Measurements from ENCODE around the gene RPAP2.
"Not testable (repeated sequence)": the region's sequence is repeated elsewhere in the genome, so short reads cannot be mapped to it uniquely, and the experiment has no call there.

The RPAP2 gene

DNA sequence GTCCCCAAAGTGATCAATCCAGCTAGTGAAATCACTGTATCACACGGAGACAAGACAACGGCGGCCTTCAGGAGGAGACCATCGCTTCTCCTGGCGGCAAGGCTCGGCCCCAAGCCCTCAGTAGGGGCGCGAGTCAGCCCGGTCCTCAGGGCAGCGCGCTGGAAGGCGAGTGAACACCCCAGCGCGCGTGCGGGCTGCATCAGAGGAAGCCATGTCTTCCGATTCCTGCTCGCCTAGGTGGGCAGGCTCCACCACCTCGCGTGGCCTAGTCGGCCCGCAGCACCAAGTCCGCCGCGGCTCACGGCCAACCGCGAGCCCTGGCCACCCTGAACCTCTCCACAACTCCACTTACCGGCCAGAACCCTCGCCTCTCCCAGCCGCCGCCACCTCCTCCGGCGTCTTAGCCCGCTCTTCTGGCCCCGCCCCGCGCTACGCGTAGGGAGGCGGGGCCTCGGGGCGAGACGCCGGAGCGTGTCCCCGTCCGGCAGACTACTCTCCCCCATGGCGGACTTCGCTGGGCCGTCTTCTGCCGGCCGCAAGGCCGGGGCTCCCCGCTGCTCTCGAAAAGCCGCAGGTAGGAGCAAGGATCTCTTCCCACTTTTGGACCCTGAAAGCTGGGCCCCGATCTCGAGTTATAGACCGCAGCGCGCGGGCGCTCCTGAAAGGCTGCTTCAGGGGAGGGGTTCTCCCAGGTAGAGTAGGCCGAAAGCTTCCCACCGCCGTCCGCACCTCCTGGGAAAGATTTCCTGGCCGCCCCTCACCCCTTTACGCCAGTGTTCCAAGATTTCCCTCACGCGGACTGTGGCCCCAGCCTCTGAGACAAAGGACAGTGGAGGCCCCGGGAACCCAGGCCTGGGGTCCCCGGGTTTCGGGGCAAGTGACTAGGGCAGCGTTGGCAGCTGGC is at the start of gene RPAP2, which contains the start of gene GLMN:
Gene RPAP2, plus strand, starts transcription at position 487 of the 904 bp plus-strand sequence. Its CDS starts 15 bp downstream, at position 502.
Gene GLMN, minus strand, starts transcription at position 415 of the 904 bp plus-strand sequence. CDS start 988 bp downstream, outside the sequence.
- H3K4me3 ChIP-seq (ENCODE audit: low read depth, low read length): peak within 1 kb of the TSS; percentile 91

DNA sequence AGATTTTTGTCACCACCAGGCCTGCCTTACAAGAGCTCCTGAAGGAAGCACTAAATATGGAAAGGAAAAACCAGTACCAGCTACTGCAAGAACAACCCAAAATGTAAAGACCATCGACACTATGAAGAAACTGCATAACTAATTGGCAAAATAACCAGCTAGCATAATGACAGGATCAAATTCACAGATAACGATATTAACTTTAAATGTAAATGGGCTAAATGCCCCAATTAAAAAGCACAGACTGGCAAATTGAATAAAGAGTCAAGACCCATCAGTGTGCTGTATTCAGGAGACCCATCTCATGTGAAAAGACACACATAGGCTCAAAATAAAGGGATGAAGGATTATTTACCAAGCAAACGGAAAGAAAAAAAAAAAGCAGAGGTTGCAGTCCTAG is 44.1 kb upstream of the RPAP2 start:
- not testable (repeated sequence) for H3K4me3 ChIP-seq (ENCODE audit: low read depth, low read length)

DNA sequence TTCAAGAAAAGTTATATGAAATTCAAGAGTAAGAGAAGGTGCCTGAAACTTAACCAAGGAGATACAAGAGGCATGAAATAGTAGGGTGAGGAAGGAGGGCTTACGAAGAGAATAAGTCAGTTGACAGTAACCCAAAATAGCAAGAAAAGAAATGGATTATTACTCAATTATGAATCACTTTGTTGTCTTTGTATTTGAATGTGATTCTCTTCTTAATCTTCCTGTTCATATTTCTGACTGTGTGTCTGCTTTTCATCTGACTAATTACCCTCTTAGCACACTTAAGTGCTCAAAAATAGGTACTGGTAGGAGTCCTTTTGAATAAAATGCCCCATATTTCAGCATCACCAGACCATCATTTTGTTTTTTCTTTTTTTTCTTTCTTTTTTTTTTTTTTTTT is 39.5 kb upstream of the RPAP2 start:
- no peak overlapping the region for H3K4me3 ChIP-seq (ENCODE audit: low read depth, low read length)

DNA sequence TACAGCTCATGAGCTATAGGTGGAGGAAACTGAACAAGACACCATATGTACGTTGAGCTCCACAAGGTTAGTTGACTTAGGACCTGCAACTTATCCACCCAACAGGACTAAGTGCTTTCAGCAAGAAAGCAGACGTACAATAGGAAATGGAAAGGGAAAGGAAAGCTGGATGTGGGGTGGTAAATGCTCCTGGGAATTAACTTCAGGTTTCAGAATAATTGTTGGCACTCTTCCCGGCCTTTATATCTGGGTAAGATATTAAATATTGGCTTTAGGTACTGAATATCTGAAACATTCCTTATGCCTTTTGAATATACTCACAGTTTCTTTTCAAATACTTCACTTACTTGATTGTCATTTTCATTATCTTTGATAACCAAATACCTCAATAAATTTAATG is 36.3 kb upstream of the RPAP2 start:
- no peak overlapping the region for H3K4me3 ChIP-seq (ENCODE audit: low read depth, low read length)

DNA sequence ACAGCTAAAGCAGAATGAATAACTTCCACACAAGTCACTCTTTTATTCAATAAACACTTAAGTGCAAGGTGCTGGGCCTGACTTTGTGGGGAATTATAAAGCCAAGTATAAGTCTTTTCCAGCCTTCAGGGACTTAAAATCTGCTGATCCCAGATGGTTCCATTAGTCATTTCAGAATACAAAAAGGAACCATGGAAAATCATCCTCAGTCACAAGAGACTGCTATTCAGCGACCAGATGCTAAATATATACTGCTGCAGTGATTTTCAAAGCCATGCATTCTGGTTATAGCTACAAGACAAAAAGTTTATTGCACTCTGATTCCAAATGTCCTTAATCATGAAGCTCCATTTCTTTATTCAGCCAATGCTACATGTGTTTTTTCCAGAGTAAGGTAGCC is 25.8 kb upstream of the RPAP2 start:
- H3K4me3 ChIP-seq (ENCODE audit: low read depth, low read length): no peak overlapping the region

DNA sequence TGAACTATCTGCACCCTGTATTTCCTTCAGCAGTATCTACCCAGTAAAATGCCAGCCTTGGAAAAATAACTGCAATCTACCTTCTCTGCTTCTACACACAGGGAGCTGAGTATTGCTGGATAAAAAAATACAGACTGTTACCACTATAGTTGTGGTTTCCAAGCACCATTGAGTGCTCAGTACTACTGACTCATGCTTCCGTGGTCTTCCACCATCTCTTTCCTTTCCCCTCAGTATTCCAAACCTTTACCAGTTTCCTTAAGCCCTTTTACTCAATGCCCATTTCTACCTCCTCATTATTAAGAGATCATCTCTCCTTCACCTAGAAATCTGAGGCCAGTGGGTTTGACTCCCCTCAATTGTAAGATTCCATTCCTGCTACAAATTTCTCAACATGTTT is 23.9 kb upstream of the RPAP2 start:
- no peak overlapping the region for H3K4me3 ChIP-seq (ENCODE audit: low read depth, low read length)

DNA sequence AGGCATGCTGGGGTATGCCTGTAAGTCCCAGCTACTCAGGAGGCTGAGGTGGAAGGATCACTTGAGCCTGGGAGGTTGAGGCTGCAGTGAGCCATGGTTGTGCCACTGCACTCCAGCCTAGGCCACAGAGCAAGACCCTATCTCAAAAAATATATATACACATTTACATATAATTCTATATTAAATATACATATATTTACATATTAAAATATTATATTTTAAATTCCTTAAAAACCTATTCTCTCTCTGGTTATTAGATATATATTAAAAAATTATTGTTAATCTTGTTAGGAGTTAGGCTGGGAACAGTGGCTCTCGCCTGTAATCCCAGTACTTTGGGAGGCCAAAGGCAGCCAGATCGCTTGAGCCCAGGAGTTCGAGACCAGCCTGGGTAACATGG is 22.8 kb upstream of the RPAP2 start:
- no peak overlapping the region for H3K4me3 ChIP-seq (ENCODE audit: low read depth, low read length)

DNA sequence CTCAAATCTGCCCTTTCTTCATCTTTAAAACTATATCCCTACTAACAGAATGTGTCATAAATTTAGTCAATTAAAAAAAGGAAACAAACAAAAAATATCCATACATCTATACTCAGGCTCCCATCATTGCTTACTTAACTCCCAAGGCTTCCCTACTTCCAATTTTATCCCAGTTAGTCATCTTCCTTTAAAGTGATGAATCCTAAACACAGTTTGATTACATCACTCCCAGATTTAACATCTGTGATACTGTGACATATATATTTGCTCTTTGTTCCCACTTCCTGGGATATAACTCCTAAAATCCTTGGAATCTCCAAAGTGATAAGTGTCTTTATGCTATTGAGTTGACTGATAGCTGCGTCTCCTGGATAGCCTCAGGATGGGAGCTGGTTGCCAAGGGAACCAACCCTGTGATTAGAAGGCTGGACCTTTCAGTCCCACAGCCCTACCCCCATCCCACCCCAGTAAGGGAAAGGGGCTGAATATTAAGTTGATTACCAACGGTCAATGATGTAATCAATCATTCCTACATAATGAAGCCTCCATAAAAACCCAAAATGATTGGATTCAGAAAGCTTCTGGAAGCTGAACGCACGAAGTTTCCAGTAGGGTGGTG is 21.6 kb upstream of the RPAP2 start:
- no peak overlapping the region for H3K4me3 ChIP-seq (ENCODE audit: low read depth, low read length)

DNA sequence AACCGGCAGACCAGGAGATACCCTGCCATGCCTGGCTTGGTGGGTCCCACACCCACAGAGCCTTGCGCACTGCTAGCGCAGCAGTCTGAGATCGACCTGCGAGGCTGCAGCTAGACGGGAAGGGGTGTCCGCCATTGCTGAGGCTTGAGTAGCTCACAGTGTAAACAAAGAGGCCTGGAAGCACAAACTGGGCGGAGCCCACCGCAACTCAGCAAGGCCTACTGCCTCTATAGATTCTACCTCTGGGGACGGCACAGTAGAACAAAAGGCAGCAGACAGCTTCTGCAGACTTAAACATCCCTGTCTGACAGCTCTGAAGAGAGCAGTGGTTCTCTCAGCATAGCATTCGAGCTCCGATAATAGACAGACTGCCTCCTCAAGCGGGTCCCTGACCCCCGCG is 19.1 kb upstream of the RPAP2 start:
- not testable (repeated sequence) for H3K4me3 ChIP-seq (ENCODE audit: low read depth, low read length)

DNA sequence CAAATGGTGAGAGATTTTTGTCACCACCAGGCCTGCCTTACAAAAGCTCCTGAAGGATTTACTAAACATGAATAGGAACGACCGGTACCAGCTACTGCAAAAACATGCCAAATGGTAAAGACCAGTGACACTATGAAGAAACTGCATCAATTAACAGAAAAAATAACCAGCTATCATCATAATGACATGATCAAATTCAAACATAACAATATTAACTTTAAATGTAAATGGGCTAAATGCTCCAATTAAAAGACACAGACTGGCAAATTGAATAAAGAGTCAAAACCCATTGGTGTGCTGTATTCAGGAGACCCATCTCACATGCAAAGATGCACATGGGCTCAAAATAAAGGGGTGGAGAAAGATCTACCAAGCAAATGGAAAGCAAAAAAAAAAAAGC is 17.4 kb upstream of the RPAP2 start:
- not testable (repeated sequence) for H3K4me3 ChIP-seq (ENCODE audit: low read depth, low read length)

DNA sequence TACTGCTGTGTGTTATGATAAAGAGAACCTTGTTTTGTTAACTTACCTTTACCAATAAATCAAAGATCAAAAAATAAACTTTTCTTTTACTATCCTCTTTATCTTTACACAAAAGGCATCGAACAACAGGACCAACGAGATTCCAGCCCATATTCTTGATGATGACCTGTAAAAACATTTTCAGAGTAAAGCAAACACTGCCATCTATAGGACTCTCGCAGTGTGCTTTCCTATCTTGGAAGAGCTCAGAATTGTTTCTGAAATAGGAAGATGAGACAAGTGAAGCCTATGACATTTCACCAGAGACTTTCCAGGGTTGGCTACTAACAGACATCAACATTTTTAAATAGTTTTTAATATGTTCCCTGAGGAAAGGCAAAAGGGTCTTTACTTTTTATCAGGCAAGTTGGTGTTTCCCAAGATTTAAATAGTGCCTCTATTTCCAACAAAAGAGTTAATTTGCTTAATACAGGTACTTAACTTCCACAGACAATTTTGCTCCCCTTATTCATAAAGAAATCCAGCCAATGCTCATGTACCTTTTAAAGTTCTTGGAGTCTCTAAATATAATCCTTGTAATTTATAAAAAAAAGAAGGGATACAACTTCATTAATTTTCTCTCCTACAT is 7.4 kb upstream of the RPAP2 start:
- no peak overlapping the region for H3K4me3 ChIP-seq (ENCODE audit: low read depth, low read length)

DNA sequence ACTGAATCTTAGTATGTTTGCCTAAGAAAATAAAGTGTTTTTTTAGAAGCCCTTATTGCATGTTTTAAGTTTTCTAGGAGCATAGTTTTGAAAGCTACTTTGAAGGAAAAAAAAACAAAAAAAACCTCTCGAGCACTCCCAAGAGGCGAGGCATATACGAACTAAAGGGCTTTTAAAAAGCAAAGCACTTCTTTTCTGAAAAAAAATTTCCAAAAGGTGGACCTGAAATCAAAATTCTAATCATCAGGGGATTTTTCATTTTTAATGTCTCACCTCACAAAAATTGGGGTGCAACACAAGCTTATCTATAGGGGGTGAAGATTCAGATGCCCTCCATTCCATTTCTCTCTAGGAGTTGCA is 666 bp upstream of the RPAP2 start:
- H3K4me3 ChIP-seq (ENCODE audit: low read depth, low read length): peak overlapping the region; percentile 91

DNA sequence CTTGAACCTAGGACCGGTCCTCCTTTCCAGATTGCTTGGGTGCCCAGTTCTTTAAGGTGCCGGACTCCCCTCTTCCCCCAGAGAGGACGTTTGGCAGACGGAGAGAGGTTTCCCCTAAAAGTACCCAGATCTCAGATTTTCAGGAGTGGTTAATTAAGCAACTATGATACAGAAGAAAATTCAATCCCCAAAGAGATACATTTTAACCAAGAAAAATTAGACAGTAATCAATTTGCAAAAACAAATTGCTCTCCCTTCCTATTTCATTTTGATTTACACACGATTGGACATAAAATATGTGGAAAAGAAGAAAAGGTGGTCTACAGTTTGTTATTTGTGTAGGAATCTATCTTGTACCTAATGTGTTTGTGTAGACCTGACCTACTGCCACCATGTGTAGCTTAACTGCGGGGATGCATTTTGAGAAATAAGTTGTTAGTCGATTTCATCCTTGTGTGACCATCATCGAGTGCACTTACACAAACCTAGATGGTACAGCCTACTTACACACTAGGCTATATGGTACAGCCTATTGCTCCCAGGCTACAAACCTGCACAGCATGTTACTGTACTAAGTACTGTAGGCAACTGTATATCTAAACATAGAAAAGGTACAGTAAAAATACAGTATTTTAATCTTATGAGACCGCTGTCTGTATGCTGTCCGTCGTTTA is 755 bp downstream of the RPAP2 start:
- H3K4me3 ChIP-seq (ENCODE audit: low read depth, low read length): peak overlapping the region; percentile 91

DNA sequence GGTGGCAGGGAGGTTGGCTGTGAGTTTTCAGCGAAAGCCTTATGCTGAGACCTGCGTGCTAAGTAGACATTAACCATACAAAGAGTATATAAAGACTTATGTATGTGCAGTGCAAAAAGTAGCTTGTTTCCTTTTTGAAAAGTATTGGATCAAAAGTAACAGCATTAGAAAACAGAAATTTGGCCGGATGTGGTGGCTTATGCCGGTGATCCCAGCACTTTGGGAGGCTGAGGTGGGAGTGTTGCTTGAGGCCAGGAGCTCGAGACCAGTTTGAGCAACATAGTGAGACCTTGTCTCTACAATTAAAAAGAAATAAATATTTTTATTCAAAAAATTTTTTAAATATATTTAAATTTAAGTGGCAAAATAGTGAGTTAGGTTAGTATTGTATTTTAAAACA is 2.2 kb downstream of the RPAP2 start:
- no peak overlapping the region for H3K4me3 ChIP-seq (ENCODE audit: low read depth, low read length)

DNA sequence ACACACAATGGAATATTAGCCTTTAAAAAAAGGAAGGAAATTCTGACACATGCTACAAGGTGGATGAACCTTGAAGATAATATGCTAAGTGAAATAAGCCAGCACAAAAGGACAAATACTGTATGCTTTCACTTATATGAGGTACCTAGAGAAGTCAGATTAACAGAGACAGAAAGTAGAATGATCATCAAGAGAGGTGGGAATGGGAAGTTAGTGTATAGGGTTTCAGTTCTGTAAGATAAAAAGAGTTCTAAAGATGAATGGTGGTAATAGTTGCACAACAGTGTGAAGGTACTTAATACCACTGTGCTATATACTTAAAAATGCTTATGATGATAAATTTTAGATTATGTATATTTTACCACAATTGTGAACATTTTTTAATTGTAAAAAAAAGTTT is 7.2 kb downstream of the RPAP2 start:
- H3K4me3 ChIP-seq (ENCODE audit: low read depth, low read length): no peak overlapping the region

DNA sequence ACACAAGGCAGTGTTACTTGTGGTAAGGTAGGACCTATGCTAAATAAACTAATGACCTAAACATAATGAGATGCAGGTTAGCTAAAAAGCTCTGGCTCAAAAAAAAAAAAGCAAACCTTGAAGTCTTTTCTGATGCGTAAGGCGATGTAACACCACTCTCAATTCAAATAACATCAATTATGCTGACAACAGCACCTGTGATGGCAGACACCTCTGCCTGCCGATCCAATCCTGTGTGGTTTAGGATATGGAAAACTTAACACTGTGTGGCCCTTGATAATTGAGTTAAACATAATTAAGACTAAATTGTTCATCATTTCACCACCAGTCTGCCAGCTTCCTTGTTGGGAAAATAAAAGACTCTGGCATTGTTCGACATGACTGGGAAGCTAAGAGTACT is 9.1 kb downstream of the RPAP2 start:
- H3K4me3 ChIP-seq (ENCODE audit: low read depth, low read length): no peak overlapping the region

DNA sequence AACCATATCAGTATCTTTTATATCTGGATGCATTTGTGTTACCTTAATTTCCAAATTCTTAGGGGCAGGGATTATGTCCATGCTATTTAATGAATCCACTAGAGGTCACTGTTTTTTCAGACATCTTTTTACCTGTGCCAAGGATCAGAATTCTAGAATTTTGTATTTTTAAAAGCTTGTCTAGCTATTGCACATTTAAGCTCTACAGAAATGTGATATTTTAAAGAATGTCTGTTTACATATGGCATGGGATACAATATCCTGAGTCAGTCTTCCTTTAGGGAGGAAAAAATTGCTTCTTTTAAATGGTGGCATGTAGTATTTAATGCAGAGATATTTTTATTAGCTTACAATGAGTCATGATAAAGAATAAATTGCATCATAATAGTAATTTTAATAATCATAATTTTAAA is 11.3 kb downstream of the RPAP2 start:
- H3K4me3 ChIP-seq (ENCODE audit: low read depth, low read length): no peak overlapping the region

DNA sequence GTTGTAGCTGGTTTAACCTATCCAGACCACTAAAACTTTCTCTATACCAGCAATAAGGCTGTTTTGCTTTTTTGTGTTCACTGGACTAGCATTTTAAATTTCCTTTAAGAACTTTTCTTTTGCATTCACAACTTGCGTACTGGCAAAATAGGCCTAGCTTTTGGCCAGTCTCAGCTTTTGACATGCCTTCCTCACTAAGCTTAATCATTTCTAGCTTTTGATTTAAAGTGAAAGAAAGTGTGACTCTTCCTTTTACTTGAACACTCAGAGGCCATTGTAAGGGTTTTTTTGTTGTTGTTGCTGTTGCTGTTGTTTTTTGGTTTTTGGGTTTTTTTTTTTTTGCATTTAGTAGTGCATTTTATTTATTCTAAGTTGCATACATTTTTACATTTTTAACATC is 15.2 kb downstream of the RPAP2 start:
- no peak overlapping the region for H3K4me3 ChIP-seq (ENCODE audit: low read depth, low read length)

DNA sequence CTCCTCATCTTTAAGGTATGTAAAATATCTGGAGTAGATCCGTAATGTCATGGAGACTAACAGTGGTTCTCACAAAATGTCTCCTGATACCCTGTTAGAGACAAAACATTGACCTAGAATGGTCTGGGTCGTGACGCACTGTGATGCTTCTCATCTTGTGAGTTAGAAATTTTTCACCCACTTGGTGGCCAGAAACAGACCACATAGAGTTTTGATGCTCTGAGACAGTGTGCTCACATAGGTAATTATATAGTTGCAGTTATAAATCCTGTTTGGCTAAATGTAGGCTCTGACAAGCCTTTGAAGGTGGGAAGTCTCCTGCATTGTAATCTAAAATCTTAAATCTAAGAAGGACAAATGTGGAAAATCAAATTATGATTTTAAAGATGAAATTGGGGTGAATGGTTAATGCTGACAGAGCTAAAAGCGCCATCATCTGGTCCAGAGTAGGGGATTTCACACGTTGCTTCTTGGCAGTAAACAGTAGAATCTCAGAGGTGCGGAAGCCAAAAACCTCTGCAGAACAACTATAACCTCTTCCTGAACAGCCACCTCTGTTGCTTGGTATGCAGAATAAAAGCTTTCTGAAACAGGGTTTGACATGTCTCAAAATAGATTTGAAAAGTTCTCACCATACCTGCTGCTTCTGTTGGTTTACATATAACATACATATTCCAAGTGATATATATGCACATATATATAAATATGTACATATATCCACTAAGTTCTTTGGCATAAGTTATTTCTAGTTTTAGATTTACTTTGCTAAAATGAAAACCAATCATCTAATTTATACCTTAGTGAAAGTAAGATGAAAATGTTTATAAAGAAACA is 17.1 kb downstream of the RPAP2 start:
- H3K4me3 ChIP-seq (ENCODE audit: low read depth, low read length): no peak overlapping the region

DNA sequence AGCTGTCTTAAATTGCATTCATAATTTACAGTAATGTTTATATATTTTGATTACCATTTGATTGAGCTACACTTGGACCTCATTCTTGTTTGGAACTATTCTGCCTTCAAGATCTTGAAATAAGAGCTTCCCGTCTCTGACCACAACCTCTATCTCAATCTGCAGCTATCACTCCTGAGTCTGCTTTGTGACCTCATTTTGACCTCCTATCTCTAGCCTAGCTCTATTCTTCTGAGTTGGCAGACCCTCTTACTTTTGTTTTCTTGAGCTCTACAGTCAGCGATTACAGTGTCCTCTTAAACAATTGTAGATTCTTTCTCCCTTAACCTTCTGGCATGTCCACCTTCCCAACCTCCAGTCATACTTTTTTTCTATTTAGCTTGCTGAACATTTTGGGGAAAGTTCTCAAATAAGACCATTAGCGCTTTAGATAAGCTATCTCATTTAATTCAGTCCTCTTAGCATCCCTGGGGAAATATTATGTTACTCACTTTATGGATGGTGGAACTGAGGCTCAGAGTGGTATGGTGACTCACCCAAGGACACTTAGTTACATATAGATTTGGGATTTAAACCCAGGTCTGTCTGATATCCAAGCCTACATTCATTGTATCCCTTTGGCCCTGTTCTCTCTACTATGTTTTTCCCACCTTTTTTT is 19.1 kb downstream of the RPAP2 start:
- H3K4me3 ChIP-seq (ENCODE audit: low read depth, low read length): no peak overlapping the region

Data from iPS-11a (cell line).